SK-N-MC (cell line): Measurements from ENCODE around the gene TFCP2.

Experiments used
- EZH2 ChIP-seq: fragments of 200-600 bp; sonication (generic); IDR thresholded peaks from one replicate; pipeline ENCODE4 v1.6.1; 2017; ENCODE audit warnings: antibody characterized with exemption
- FOXP2 ChIP-seq: optimal IDR thresholded peaks from 2 replicates; pipeline ENCODE3; 2011; ENCODE audit warnings: mild to moderate bottlenecking, moderate library complexity; ENCODE audit not compliant: insufficient read depth; ENCODE audit errors: extremely low read length, control extremely low read depth
- POLR2AphosphoS5 ChIP-seq: IDR thresholded peaks from 2 replicates; pipeline ENCODE4 v1.6.1; 2012; ENCODE audit warnings: mild to moderate bottlenecking, low read depth, low read length, borderline replicate concordance

GRCh38 chr12:51209259-51209658 is 36.3 kb upstream of the TFCP2 start:
- no peak for TF ChIP-seq EZH2
- no peak for TF ChIP-seq POLR2AphosphoS5
- no peak for TF ChIP-seq FOXP2
